Sigmoid colon (tissue), 3 donors: ENCODE measurements around the gene LRRC47.

Source experiments
- CTCF ChIP-seq, 4 experiments: fragments of 450-650 bp in 3 of 4; fragments of 200-600 bp in 1 of 4; IDR thresholded peaks; one replicate each; pipeline ENCODE4 v1.5.1; 2016 to 2019; ENCODE audit warnings: antibody characterized with exemption in 4 of 4, mild to moderate bottlenecking in 3 of 4, moderate library complexity in 2 of 4
- POLR2A ChIP-seq, 2 donors: fragments of 450-650 bp; IDR thresholded peaks; one replicate each; pipeline ENCODE4 v1.6.1; 2016; ENCODE audit warnings: antibody characterized with exemption in 2 of 2, mild to moderate bottlenecking in 2 of 2, moderate library complexity in 2 of 2

- TF ChIP-seq CTCF (IDR thresholded peaks at IDR 0.05) (no peak), POLR2A (IDR thresholded peaks at IDR 0.05) (no peak)
These were observed 9.6 kb downstream of the LRRC47 start for GRCh38 chr1:3786468-3787348.
